GF-D8 (cell line): ENCODE results near the gene BMERB1.

Experiments
- DNase-seq: peaks from one replicate; lab custom pipeline; 2025; lab: John Stamatoyannopoulos, UW

BMERB1 gene

DNA sequence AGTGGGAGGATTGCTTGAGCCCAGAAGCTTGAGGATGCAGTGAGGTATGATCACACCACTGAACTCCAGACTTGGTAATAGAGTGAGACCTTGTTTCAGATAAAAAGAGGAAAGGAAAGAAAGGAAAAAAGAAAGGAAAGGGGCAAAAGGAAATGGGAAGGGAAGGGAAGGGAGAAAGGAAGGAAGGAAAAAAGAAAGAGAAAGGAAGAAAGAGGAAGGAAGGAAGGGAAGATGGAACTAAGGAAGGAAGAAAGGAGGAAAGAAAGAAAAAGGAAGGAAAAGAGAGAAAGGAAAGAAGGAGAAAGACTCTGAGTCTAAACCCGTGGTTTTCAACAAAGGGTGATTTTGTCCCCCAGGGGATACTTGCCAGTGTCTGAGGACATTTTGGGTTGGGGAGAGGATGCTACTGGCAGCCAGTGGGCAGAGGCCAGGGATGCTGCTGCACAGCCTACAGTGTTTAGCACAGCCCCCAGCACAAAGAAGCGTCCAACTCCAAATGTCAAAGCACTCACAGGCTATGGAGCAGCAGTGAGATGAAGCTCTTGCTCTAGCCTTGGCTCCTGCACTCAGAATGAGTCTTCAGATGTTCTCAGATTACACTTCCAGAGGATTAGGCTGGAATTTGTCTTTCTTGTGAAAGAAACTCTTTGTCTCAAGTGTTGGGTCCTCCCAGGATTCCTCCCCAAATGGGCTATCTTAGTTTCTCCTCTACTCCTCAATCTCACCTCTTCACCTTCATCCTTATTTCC is 64.2 kb downstream of the BMERB1 start:
- DNase-seq: no peak

- DNase-seq: no peak
These were observed 67.8 kb downstream of the BMERB1 start for GRCh38 chr16:15502041-15502725.

DNA sequence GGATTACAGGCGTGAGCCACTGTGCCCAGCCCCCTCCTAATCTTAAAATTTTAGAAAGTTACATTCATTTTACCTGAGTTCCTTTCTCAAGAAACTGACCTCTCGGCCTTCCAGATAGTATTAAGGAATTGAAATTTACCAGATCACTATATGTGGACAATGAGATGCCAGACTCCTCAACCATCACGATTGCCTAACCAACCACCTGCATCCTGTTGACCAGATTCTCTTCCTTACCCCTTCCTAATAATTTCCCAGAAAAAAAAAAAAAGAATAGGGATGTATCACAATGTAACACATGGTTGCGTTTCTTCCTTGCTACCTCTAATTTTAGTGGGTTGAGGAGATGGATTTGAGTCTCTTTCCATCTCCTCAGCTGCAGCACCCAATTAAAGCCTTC is 72.1 kb downstream of the BMERB1 start:
- DNase-seq: no peak

DNA sequence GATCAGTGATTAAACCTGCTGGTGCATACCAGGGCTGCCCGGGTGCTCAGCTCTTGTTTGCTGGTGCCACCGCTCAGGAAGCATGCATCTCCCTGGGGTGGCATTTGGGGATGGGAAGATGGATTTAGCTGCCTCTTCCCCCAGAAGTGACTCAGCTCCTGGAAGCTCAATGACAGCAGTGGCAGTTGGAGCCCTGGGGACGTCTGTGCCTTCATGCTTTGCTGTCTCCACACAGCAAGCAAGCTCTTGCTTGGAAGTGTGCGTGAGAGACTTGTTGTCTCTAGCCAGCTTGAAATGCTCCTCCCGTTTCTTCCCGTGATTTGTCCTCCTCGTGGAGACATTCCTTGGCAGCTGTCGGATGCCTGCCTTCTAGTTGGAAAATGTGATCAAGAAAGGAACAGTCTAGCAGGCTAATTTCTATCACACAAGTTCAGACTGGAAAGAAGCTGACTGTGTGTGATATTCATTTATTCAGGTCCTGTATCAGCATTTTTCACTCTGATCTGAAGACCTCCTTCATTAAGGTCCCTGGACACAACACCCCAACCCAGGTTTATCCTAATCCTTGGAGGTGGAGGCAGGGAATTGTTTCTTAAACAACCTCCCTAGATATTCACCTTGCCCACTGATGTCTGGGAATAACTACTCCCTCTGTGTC is 73.0 kb downstream of the BMERB1 start:
- DNase-seq: no peak

- DNase-seq: no peak
These were observed 73.7 kb downstream of the BMERB1 start for GRCh38 chr16:15507959-15508627.

DNA sequence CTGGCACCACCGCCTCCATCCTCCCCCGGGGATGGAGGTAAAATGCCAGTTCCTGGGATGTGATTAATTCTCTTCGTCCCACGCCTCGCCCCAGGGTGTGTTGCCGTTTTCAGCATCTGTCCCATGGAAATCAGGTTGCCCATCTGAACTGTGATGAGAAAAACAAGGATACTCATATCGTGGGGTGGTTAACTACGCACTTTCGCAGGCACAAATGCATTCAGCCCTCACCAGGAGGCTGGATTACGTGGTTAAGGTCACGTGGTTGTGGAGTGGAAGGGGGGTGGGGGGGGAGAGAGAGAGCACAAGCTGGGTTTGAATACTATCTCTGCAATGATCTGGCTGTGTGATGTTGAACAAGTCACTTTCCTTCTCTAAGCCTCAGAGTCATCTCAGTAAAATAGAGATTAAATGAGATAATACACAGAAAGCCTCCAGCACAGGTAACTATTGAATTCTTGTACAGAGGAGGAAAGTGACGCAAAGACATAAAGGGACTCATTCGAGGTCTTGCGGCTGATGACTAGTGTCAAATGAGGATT is 74.7 kb downstream of the BMERB1 start:
- no peak for DNase-seq

GRCh38 chr16:15509593-15510535 is 75.5 kb downstream of the BMERB1 start:
- no peak for DNase-seq

DNA sequence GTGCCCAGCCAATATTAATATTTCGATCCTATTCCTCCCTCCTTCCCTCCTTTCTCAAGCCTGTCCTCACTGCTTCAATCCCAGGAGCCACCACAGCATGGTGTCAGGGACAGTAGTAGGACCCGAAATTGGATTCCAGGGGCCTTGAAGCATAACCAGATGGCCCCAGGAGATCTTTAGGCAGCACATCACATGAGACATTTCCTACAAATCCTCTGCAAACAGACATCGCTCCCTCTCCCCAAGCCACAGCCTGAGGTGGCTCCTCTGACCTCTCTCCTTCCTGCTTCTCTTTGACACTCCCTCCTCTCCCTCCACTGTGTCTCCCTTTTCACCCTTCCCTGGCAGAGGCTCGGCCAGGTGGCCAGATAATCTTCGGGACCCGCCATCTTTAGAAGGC is 76.6 kb downstream of the BMERB1 start:
- DNase-seq: no peak

GRCh38 chr16:15511759-15512487 is 77.5 kb downstream of the BMERB1 start:
- no peak for DNase-seq

GRCh38 chr16:15513156-15513555 is 78.8 kb downstream of the BMERB1 start:
- DNase-seq: no peak

GRCh38 chr16:15515992-15516391 is 81.6 kb downstream of the BMERB1 start:
- no peak for DNase-seq

GRCh38 chr16:15516609-15517008 is 82.2 kb downstream of the BMERB1 start:
- DNase-seq: no peak

DNA sequence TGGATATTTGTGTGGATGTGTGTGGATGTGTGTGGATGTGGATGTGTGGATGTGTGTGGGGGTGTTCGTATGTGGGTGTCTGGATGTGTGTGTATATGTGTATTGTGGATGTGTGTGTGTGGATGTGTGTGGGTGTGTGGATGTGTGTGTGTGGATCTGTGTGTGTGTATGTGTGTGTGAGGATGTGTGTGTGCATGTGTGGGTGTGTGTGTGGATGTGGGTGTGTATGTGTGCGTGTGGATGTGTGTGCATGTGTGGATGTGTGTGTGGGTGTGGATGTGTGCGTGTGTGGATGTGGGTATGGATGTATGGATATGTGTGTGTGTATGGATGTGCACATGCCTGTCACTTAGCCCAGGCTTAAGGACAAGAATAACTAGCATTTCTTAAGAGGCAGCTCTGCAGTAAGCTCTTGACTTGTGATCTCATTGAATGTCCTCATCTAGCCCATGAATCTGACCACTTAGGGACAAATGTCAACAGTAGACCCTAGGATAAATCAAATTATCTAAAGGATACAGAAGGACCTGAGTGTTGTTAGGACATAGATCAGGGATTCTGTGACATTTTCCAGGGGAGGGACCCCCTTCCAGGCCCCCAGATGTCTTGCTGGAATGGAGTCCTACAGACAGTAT is 83.5 kb downstream of the BMERB1 start:
- no peak for DNase-seq

DNA sequence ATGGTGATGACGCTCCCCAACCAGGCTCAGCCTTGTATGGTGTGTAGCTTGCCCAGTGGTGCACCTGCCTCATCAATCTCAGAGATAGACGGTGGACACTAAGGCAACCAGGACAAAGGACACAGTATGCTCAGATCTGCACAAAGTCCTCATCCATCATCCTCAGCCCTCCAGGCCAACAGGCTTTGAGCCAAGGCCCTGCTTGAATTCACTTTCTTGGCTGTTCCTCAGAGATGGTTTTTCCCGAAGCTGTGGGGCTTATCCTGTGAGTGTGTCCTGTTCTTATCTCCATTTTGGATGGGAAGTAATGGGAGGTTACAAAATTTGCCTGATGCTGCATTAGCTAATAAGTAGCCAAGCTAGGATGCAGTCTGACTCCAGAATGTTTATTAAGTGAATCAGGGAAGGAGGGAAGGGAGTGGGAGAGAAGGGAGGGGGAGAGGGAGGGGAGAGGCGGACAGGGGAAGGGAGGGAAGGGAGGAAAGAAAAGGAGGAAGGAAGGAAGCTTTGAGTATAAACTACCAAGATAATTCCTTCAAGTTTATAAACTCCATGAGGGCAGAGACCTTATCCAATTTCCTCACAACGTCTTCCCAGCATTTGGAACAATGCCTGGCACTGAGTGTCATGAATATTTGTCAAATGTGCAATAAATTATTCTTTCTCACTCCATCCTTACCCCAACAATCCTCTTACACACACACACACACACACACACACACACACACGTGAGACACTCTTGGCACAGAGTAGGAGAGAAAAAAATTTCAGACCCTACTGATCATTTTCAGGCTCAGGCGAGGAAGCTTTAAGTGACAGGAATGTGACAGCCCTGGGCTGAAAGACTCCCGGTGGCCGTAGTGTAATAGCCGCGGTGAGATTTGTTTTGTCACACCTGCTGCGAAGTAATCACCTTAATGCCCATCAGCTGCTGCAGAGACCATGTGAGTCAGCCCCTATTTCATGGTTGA is 84.3 kb downstream of the BMERB1 start:
- no peak for DNase-seq

DNA sequence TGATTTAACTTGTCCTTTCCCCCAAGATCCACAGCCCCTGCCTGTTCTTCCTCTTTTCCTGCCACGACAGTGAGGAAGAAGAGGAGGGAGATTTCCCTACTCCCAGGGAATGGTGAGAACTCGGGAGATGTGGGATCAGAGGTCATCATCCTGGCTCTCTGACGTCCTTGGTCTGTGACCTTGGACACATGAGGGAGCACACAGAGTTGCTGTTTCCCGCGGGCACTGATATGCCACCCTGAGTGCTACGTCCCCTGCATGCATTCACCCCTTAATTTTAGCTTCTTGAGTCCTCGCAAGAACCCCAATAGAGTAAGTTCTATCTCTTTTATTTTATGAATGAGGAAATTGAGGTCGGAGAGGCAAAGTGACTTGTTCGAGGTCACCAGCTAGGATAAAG is 85.4 kb downstream of the BMERB1 start:
- DNase-seq: no peak

- DNase-seq: no peak
These were observed 87.0 kb downstream of the BMERB1 start for GRCh38 chr16:15521390-15521757.

DNA sequence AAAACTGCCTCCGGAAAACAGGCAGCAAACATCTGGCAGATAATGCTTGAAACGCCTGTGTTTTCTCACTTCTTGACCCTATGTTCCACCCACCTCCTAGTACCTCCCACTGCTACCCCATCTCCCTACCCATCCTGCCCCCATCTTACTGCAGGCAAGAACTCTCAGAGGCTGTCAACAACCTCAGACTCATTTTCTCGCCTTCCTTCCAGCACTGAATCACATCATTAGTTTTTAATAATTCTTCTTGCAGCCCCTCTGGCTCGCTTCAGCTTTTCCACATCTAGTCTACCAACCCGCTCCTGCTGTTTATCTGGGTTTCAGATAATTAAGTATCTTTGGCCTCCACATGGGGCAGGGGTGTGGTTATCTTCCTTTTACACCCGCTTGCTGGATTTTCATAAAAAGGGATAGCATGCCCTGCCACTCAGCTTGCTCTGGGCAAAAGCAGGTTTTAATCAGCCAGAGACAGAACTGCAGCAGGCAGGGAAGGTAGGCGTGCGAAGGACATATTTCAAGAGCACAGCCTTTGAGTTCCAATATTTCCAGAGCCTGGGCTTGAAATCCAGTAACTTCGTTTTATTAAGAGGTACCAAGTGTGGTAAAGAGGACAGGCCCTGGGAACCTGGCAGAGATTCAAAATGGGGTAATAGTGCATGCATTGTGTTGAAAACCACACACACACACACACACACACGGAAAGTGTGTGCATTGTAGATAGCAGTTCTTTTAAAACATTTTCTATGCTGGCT is 87.5 kb downstream of the BMERB1 start:
- DNase-seq: no peak

DNA sequence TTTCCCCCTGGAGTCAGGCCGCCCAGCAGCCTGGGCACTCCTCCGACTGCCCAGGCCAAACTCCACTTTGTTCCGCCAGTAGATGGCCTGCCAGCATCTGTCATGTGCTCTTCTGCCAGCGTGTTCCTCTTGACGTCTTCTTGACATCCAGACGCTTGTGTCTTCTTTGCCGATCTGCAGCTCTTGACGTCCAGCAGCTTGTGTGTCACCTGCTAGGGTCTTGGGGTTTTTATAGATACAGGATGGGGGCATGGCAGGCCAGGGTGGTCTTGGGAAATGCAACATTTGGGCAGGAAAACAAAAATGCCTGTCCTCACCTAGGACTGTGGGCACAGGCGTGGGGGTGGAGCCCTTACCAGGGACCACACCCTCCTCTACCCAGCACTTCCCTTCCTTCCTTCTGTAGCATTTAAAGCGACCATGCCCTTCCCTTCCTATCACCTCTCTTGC is 88.7 kb downstream of the BMERB1 start:
- peak; percentile 26 for DNase-seq
